Measurements from ENCODE around the gene PPT2. TPM values are rescaled to one million over a fixed set of nuclear protein-coding genes. Genes with fewer than 3 reads are reported as not detected.

Gene PPT2
- total and polyA plus RNA-seq, 2 of the 13 experiments (the other 11 are each of a cell fraction or from before 2014, with no cell fraction given): 39.2 to 61.8 TPM

GRCh38 chr6:32164295-32164694 lies 10.4 kb downstream of the PPT2 start, which contains the start of gene EGFL8:
Gene EGFL8, plus strand, starts transcription at chr6:32164595. Its CDS starts 1,571 bp downstream, at chr6:32166166.
- ChIA-PET POLR2A (interaction anchor here (1.2 kb wide), 1 partner anchor 10 kb away, joined by 3 read pairs; no protein-coding TSS in a partner anchor), CTCF (ENCODE audit: low intra/inter-chr PET ratio, low total read pairs) (no interaction called here)
- Histone ChIP-seq H3K9ac (ENCODE audit: insufficient read depth, low read depth, low read length) (no peak within 1 kb of the TSS), H4K20me1 (ENCODE audit: insufficient read depth, low read length) (no peaks in the 10 kb centered on the region), H3K27me3 (ENCODE audit: control insufficient read depth in 1 of 2, insufficient read depth in 2 of 2, low read length in 2 of 2) (no peaks in the 10 kb centered on the region), H3K4me3 (replicated peaks in 1 of 3; ENCODE audit: insufficient read depth in 1 of 3, low read depth in 2 of 3, low read length in 3 of 3) (no peak within 1 kb of the TSS), H3K4me2 (ENCODE audit: low read depth, low read length) (no peak within 1 kb of the TSS), H2AFZ (ENCODE audit: low read length) (no peak within 1 kb of the TSS), H3K4me1 (ENCODE audit: insufficient read depth, low read length) (no peaks in the 10 kb centered on the region), H3K79me2 (ENCODE audit: insufficient read depth, low read length) (no peaks in the 10 kb centered on the region), H3K27ac (ENCODE audit: extremely low read length, insufficient read depth, low read length) (no peak within 1 kb of the TSS), H3K9me3 (ENCODE audit: low read length) (no peaks in the 10 kb centered on the region), H3K36me3 (replicated peaks in 1 of 2; ENCODE audit: control insufficient read depth in 1 of 2, insufficient read depth in 2 of 2, low read length in 2 of 2) (peaks cover 10 to 38% of the 10 kb centered on the region in 2 experiments)
- intact Hi-C loops (cut with micrococcal nuclease; ENCODE audit: unreplicated experiment): no loop called here
- BruUV-seq (replicated peaks): no TSS peak
- DNase-seq (ENCODE audit: low spot score) (no peak), FAIRE-seq (no peak), ATAC-seq (no peak)
- in situ Hi-C loops (cut with HindIII; ENCODE audit: extremely low pct_ligation_motif_present, low pct_unique_long_range_greater_than_20kb): no loop called here
- no peak for TF ChIP-seq ZBTB10 (CRISPR knock-in tag; IDR thresholded peaks at IDR 0.05; ENCODE audit: borderline replicate concordance)

- POLR2A ChIA-PET: interaction anchor here (1.0 kb wide), 1 partner anchor 29 kb away, joined by 3 read pairs; no protein-coding TSS in a partner anchor
- Histone ChIP-seq H4K20me1 (ENCODE audit: insufficient read depth, low read length) (no peaks in the 10 kb centered on the region), H3K4me1 (ENCODE audit: insufficient read depth, low read length) (no peaks in the 10 kb centered on the region), H3K79me2 (ENCODE audit: insufficient read depth, low read length) (no peaks in the 10 kb centered on the region), H3K36me3 (replicated peaks in 1 of 2; ENCODE audit: control insufficient read depth in 1 of 2, insufficient read depth in 2 of 2, low read length in 2 of 2) (peaks cover 20 to 60% of the 10 kb centered on the region in 2 experiments), H3K9ac (ENCODE audit: insufficient read depth, low read depth, low read length) (no peak overlapping the region), H3K4me3 (replicated peaks in 1 of 3; ENCODE audit: insufficient read depth in 1 of 3, low read depth in 2 of 3, low read length in 3 of 3) (no peak overlapping the region), H3K9me3 (ENCODE audit: low read length) (no peaks in the 10 kb centered on the region), H3K27me3 (ENCODE audit: control insufficient read depth in 1 of 2, insufficient read depth in 2 of 2, low read length in 2 of 2) (no peaks in the 10 kb centered on the region), H3K4me2 (ENCODE audit: low read depth, low read length) (no peak overlapping the region), H3K27ac (ENCODE audit: extremely low read length, insufficient read depth, low read length) (no peak overlapping the region), H2AFZ (ENCODE audit: low read length) (no peak overlapping the region)
- in situ Hi-C loops (cut with HindIII; ENCODE audit: extremely low pct_ligation_motif_present, low pct_unique_long_range_greater_than_20kb) (no loop called here), intact Hi-C loops (cut with micrococcal nuclease; ENCODE audit: unreplicated experiment) (no loop called here)
- FAIRE-seq (no peak), ATAC-seq (no peak; the same call in 2 of the 3 replicates), DNase-seq (ENCODE audit: low spot score) (no peak)
- 97% methylated on average over 29 of the region's 30 CpGs for WGBS (ENCODE audit: low lambda C conversion rate)
- BruUV-seq (replicated peaks): no TSS peak
- CTCF ChIA-PET (ENCODE audit: low intra/inter-chr PET ratio, low total read pairs): interaction anchor here (0.9 kb wide), 1 partner anchor 47 kb away, joined by 3 read pairs; no protein-coding TSS in a partner anchor
- no peak for TF ChIP-seq SIN3A (IDR thresholded peaks at IDR 0.05; ENCODE audit: borderline replicate concordance, low read depth, low read length)
- TF ChIP-seq ZFP36L2 (CRISPR knock-in tag; IDR thresholded peaks at IDR 0.05): no peak
- no peak for TF ChIP-seq TBX2 (CRISPR knock-in tag; IDR thresholded peaks at IDR 0.05; ENCODE audit: borderline replicate concordance)
- TF ChIP-seq RBM22 (optimal IDR thresholded peaks at IDR 0.05; ENCODE audit: low read length): peak; percentile 68
- TF ChIP-seq LCORL (IDR thresholded peaks at IDR 0.05): no peak
- TF ChIP-seq LCORL (CRISPR knock-in tag; IDR thresholded peaks at IDR 0.05): no peak
- TF ChIP-seq ADNP (CRISPR knock-in tag; IDR thresholded peaks at IDR 0.05): no peak
- TF ChIP-seq PHF20 (CRISPR knock-in tag; IDR thresholded peaks at IDR 0.05): no peak
- peak; percentile 77 for TF ChIP-seq RBFOX2 (IDR thresholded peaks at IDR 0.05; ENCODE audit: low read depth, low read length)
- TF ChIP-seq ZNF644 (CRISPR knock-in tag; IDR thresholded peaks at IDR 0.05; ENCODE audit: low read depth): no peak
- no peak for TF ChIP-seq SPEN (CRISPR knock-in tag; IDR thresholded peaks at IDR 0.05; ENCODE audit: low read depth)
- no peak for TF ChIP-seq TRIM22 (IDR thresholded peaks at IDR 0.05)
- no peak for TF ChIP-seq CCDC6 (CRISPR knock-in tag; IDR thresholded peaks at IDR 0.05)
- TF ChIP-seq ZNF235 (CRISPR knock-in tag; IDR thresholded peaks at IDR 0.05; ENCODE audit: borderline replicate concordance): no peak
- TF ChIP-seq POLR2A (IDR thresholded peaks at IDR 0.05; ENCODE audit: insufficient read depth in 1 of 2, low read depth in 2 of 2, low read length in 2 of 2): 0 out of 4 replicates have a peak, but pooled peaks of 1 of the 2 experiments have one; percentile 38
These were observed 12.6 kb downstream of the PPT2 start for GRCh38 chr6:32166411-32167061.
